ENCODE measurements around the gene LRMDA. TPM values are rescaled to one million over a fixed set of nuclear protein-coding genes. Genes with fewer than 3 reads are reported as not detected.

Gene LRMDA
- total and polyA plus RNA-seq, 2 of the 8 experiments (the other 6 are each of a cell fraction or from before 2014, with no cell fraction given) = 0.86 to 2.8 TPM

DNA sequence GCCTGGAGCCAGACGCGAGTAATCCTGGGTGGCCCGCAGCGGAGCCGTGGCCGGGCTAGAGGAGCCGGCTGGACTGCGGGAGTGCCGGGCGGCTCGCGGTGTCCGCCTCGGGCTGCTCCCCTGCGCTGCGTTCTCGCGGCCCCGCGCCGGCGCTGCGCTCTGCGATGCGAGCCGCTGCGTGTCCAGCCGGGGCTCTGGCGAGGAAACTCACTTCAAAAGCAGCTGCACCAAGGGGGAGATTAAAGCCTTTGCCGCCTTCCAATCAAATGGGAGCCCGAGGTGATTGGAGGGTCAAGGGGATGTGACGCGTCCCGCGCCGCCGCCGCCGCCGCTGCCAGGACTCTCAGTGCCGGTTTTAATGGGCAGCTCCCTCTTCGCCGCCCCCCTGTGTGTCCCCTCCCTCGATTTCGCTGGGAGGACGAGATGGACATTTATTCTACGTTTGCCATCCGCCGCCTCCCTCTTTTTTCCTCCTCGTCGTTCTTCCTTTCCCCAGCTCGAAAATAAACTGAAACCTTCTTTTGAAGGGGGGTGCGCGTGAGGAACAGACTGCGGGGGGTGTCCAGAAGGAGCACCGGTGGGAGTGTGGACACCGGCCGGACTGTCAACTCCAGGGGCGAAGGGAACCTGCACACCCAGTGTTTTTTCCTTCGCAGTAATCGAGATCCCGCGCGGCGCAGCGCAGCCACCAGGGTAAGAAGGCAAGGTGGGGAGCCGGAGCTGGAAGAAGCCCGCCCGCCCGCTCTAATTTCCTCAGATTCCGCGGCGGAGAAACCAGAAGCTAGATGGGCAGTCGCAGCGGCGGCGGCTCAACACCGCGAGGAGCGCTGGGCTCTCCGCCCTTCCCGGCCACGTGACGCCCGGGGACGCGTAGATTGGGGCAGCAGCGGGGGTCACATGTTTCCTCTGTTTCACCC, 29.6 kb upstream of the LRMDA start, which contains the start of gene ZNF503 (continued):
- no peak for TF ChIP-seq PHF8 (conservative IDR thresholded peaks at IDR 0.05; ENCODE audit: low read depth, low read length)
- TF ChIP-seq SIRT6 (IDR thresholded peaks at IDR 0.05; ENCODE audit: low read length) = no peak
- peak; percentile 61; the same call in 1 of the 2 replicates for TF ChIP-seq CREB1 (IDR thresholded peaks at IDR 0.05)
- TF ChIP-seq TAF1 (IDR thresholded peaks at IDR 0.05; ENCODE audit: low read depth, low read length) = peak; percentile 59
- TF ChIP-seq BACH1 (IDR thresholded peaks at IDR 0.05; ENCODE audit: low read length) = peak; percentile 11; the same call in 1 of the 2 replicates
- peak in 1 of 2 experiments; percentile 7; a peak in 1 of 4 replicates for TF ChIP-seq HDAC2 (IDR thresholded peaks at IDR 0.05; ENCODE audit: borderline replicate concordance in 1 of 2, low read depth in 2 of 2, low read length in 2 of 2)
- TF ChIP-seq RBBP5 (IDR thresholded peaks at IDR 0.05; ENCODE audit: borderline replicate concordance, low read depth, low read length) = peak; percentile 58; the same call in 1 of the 2 replicates
- peak; percentile 87 for TF ChIP-seq ATF3 (IDR thresholded peaks at IDR 0.05; ENCODE audit: insufficient read depth, low read depth, low read length)
- peak; percentile 56; the same call in 1 of the 2 replicates for TF ChIP-seq TBP (IDR thresholded peaks at IDR 0.05; ENCODE audit: low read depth, low read length)
- TF ChIP-seq RFX5 (IDR thresholded peaks at IDR 0.05; ENCODE audit: borderline replicate concordance, low read depth, low read length) = no peak
- TF ChIP-seq, protein P1, sequence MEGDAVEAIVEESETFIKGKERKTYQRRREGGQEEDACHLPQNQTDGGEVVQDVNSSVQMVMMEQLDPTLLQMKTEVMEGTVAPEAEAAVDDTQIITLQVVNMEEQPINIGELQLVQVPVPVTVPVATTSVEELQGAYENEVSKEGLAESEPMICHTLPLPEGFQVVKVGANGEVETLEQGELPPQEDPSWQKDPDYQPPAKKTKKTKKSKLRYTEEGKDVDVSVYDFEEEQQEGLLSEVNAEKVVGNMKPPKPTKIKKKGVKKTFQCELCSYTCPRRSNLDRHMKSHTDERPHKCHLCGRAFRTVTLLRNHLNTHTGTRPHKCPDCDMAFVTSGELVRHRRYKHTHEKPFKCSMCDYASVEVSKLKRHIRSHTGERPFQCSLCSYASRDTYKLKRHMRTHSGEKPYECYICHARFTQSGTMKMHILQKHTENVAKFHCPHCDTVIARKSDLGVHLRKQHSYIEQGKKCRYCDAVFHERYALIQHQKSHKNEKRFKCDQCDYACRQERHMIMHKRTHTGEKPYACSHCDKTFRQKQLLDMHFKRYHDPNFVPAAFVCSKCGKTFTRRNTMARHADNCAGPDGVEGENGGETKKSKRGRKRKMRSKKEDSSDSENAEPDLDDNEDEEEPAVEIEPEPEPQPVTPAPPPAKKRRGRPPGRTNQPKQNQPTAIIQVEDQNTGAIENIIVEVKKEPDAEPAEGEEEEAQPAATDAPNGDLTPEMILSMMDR (IDR thresholded peaks at IDR 0.05; ENCODE audit: control extremely low read depth in 1 of 3, insufficient read depth in 1 of 3, low read depth in 1 of 3, low read length in 3 of 3) = no peak
